ENCODE results near the gene N4BP2L2. TPM values are rescaled to one million over a fixed set of nuclear protein-coding genes. Genes with fewer than 3 reads are reported as not detected.

N4BP2L2 gene
- total RNA-seq, 1 experiment from 2014 or later, result 92.7 TPM

DNA sequence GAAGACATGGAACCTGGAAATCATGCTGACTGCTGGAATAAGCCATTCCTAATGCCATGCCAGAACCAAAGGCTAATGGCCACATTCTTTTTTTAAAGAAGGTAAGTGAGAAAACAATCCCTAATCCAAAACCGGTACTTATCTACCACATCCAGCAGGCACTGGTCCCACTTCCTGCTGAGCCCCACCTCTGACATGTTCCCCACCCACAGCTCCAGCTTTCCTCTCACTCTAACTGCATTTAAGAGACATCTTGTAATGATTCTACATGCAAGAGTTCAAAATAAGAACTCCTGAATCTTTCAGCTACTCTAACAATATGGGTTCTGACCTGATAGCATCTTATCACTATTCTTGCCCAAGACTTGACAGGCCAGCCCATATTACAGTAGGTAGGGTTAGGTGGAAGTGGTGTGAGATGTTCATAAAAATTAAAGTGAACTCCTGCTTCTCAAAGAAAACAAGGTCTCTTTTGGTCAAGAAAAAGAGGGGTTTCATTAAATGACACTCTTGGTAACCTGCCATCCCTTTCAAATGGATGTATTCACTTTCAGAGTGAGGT, 41.9 kb downstream of the N4BP2L2 start (continued):
- no peak for TF ChIP-seq EGR1 (IDR thresholded peaks at IDR 0.05; ENCODE audit: low read depth)
- no peak for TF ChIP-seq SRF (IDR thresholded peaks at IDR 0.05; ENCODE audit: low read depth)

DNA sequence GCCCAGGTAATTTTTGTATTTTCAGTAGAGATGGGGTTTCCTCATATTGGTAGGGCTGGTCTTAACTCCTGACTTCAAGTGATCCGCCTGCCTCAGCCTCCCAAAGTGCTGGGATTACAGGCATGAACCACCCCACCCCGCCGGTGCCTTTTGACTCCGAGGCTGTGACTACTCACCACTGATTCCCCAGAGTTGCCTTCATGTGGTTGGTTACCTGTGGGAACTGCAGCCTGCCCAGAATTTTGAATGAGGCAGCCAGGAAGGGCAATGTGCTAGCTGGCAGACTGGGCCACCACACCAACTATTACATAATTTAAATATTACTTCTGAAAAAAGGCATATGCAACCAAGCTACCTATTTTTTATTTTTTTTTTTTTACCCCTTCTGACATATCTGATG, 42.8 kb downstream of the N4BP2L2 start:
- no peaks in the 10 kb centered on the region for H3K79me2 ChIP-seq (ENCODE audit: insufficient read depth, low read length)
- no peak overlapping the region for H3K4me3 ChIP-seq (replicated peaks in 1 of 2; ENCODE audit: low read depth in 1 of 2, low read length in 2 of 2)
- DNase-seq (ENCODE audit: low read depth, low spot score) (no peak), ATAC-seq (no peak)
- no peaks in the 10 kb centered on the region for H3K4me1 ChIP-seq (ENCODE audit: control insufficient read depth in 1 of 2, insufficient read depth in 2 of 2, low read length in 2 of 2)
- CTCF ChIA-PET, result no interaction called here
- BruUV-seq (replicated peaks), result no TSS peak
- H3K36me3 ChIP-seq (ENCODE audit: control insufficient read depth in 1 of 2, insufficient read depth in 2 of 2, low read length in 2 of 2), result no peaks in the 10 kb centered on the region
- RAD21 ChIA-PET (ENCODE audit: low non-redundant PET in 1 of 2, low total read pairs in 2 of 2, uncharacterized antibody in 2 of 2, unreplicated experiment in 2 of 2), result no interaction called here
- no peak overlapping the region for H3K4me2 ChIP-seq (ENCODE audit: low read length)
- no peak for TF ChIP-seq FOSL1 (IDR thresholded peaks at IDR 0.05; ENCODE audit: low read depth)
- TF ChIP-seq ZFX (IDR thresholded peaks at IDR 0.05), result no peak
- TF ChIP-seq JUND (IDR thresholded peaks at IDR 0.05), result no peak
- TF ChIP-seq, protein P1, sequence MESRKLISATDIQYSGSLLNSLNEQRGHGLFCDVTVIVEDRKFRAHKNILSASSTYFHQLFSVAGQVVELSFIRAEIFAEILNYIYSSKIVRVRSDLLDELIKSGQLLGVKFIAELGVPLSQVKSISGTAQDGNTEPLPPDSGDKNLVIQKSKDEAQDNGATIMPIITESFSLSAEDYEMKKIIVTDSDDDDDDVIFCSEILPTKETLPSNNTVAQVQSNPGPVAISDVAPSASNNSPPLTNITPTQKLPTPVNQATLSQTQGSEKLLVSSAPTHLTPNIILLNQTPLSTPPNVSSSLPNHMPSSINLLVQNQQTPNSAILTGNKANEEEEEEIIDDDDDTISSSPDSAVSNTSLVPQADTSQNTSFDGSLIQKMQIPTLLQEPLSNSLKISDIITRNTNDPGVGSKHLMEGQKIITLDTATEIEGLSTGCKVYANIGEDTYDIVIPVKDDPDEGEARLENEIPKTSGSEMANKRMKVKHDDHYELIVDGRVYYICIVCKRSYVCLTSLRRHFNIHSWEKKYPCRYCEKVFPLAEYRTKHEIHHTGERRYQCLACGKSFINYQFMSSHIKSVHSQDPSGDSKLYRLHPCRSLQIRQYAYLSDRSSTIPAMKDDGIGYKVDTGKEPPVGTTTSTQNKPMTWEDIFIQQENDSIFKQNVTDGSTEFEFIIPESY (IDR thresholded peaks at IDR 0.05; ENCODE audit: extremely low read depth, insufficient replicate concordance, low read length), result no peak
- no peak for TF ChIP-seq SIN3A (IDR thresholded peaks at IDR 0.05; ENCODE audit: low read depth)
- no peak for TF ChIP-seq POLR2AphosphoS5 (IDR thresholded peaks at IDR 0.05; ENCODE audit: low read depth, low read length)
- no peak for TF ChIP-seq YY1 (IDR thresholded peaks at IDR 0.05; ENCODE audit: extremely low read depth, insufficient replicate concordance, low read depth, low read length)
- no peak for TF ChIP-seq POLR2A (IDR thresholded peaks at IDR 0.05; ENCODE audit: borderline replicate concordance, extremely low read depth, insufficient read depth, insufficient read length)
- no peak for TF ChIP-seq RAD21 (IDR thresholded peaks at IDR 0.05; ENCODE audit: low read depth)
- no peak for TF ChIP-seq EZH2phosphoT487 (IDR thresholded peaks at IDR 0.05; ENCODE audit: borderline replicate concordance)
- TF ChIP-seq, protein P2, sequence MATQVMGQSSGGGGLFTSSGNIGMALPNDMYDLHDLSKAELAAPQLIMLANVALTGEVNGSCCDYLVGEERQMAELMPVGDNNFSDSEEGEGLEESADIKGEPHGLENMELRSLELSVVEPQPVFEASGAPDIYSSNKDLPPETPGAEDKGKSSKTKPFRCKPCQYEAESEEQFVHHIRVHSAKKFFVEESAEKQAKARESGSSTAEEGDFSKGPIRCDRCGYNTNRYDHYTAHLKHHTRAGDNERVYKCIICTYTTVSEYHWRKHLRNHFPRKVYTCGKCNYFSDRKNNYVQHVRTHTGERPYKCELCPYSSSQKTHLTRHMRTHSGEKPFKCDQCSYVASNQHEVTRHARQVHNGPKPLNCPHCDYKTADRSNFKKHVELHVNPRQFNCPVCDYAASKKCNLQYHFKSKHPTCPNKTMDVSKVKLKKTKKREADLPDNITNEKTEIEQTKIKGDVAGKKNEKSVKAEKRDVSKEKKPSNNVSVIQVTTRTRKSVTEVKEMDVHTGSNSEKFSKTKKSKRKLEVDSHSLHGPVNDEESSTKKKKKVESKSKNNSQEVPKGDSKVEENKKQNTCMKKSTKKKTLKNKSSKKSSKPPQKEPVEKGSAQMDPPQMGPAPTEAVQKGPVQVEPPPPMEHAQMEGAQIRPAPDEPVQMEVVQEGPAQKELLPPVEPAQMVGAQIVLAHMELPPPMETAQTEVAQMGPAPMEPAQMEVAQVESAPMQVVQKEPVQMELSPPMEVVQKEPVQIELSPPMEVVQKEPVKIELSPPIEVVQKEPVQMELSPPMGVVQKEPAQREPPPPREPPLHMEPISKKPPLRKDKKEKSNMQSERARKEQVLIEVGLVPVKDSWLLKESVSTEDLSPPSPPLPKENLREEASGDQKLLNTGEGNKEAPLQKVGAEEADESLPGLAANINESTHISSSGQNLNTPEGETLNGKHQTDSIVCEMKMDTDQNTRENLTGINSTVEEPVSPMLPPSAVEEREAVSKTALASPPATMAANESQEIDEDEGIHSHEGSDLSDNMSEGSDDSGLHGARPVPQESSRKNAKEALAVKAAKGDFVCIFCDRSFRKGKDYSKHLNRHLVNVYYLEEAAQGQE (IDR thresholded peaks at IDR 0.05; ENCODE audit: low read depth), result no peak
- TF ChIP-seq CBX3 (IDR thresholded peaks at IDR 0.05; ENCODE audit: low read depth), result no peak
- TF ChIP-seq, protein P3, sequence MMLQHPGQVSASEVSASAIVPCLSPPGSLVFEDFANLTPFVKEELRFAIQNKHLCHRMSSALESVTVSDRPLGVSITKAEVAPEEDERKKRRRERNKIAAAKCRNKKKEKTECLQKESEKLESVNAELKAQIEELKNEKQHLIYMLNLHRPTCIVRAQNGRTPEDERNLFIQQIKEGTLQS (IDR thresholded peaks at IDR 0.05), result no peak
- TF ChIP-seq, protein P4, sequence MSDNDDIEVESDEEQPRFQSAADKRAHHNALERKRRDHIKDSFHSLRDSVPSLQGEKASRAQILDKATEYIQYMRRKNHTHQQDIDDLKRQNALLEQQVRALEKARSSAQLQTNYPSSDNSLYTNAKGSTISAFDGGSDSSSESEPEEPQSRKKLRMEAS (IDR thresholded peaks at IDR 0.05), result no peak
- TF ChIP-seq EGR1 (IDR thresholded peaks at IDR 0.05; ENCODE audit: low read depth), result no peak
- no peak for TF ChIP-seq ELF1 (IDR thresholded peaks at IDR 0.05; ENCODE audit: borderline replicate concordance, low read depth)
- no peak overlapping the region for H2AFZ ChIP-seq (ENCODE audit: low read depth, low read length, poor library complexity, severe bottlenecking)
- H3K9me2 ChIP-seq (ENCODE audit: insufficient read depth), result no peaks in the 10 kb centered on the region
- no peaks in the 10 kb centered on the region for H4K20me1 ChIP-seq (ENCODE audit: insufficient read depth)
- H3K9ac ChIP-seq (ENCODE audit: low read length), result no peak overlapping the region
- H3K27ac ChIP-seq (ENCODE audit: low read depth, low read length), result no peak overlapping the region
- POLR2A ChIA-PET, result no interaction called here
- no peaks in the 10 kb centered on the region for H3K9me3 ChIP-seq (ENCODE audit: control insufficient read depth in 1 of 2, insufficient read depth in 1 of 2, low read depth in 1 of 2, low read length in 2 of 2)
- H3K27me3 ChIP-seq (ENCODE audit: insufficient read depth, low read length), result no peaks in the 10 kb centered on the region
- intact Hi-C loops (cut with micrococcal nuclease), result no loop called here

All from HCT116 (cell line).